Stimulated activated CD4-positive, alpha-beta T cell treated with anti-CD3 and anti-CD28 coated beads, Interleukin-1b, Interleukin-23, amount 100 ng/mL, for 1 hour (primary cell): ENCODE measurements around the gene PTF1A.

ENCODE experiments used
- DNase-seq, 2 donors: peaks; one replicate each; pipeline ENCODE4 v3.0.0-alpha.2; 2020; ENCODE audit warnings: low read depth in 2 of 2

PTF1A gene, protein sequence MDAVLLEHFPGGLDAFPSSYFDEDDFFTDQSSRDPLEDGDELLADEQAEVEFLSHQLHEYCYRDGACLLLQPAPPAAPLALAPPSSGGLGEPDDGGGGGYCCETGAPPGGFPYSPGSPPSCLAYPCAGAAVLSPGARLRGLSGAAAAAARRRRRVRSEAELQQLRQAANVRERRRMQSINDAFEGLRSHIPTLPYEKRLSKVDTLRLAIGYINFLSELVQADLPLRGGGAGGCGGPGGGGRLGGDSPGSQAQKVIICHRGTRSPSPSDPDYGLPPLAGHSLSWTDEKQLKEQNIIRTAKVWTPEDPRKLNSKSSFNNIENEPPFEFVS

DNA sequence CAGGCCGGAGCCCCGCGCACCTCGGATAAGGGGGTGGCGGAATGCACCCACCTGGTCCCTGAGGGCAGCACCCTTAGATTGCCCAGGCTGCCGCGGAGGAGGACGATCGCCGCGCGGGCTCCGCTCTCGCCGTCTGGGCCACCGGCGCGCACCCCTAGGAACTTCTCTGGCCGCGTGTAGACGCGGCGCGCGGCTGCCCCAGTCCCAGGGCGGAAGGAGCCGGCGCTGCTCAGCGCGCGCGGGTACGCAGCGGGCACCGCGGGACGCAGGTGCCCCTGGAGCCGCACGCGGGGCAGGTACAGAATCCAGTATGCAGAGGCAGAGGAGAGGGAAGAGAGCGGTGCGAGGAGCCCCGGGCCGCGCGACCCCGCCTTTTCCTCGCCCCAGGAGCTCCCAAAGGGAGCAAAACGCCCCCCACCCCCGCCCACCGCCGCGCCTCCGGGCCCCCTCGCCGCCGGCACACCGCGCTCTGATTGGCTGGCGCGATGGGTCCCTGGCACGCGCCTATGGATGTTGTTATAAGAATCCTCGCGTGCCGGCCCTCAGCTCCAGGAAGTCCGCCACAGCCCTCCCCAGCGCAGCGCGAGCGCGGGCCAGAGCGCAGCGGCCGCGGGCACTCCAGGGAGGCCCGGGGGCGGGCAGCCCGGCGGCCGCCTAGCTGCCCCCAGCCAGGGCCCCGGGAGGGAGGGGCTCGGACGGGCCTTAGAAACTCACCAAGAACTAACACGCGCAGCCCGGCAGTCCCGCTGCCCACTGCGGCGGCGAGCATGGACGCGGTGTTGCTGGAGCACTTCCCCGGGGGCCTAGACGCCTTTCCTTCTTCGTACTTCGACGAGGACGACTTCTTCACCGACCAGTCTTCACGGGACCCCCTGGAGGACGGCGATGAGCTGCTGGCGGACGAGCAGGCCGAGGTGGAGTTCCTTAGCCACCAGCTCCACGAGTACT lies at the start of gene PTF1A:
Gene PTF1A (plus strand): TSS at position 549 of the 948 bp plus-strand sequence. CDS start 219 bp downstream, at position 768.
- no peak for DNase-seq

DNA sequence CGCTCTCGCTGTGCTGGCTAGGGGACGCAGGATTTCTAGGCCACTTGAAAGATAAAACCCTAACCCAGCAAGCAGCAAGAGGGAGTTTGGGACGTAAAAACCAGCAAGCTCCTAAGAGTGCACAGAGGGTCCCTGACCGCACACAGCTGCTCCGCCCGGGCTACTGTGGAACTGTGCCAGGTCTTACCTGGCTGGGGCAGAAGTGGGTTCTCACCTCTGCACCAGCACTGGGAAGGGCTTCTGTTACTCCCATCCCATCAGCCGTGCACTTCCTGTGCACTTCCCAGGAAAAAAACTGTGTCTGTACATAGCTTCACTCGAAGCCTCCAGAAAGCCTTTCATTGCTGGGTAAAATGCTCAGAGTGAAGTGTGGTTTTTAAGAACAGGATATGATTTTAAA lies 45.9 kb upstream of the PTF1A start:
- DNase-seq: no peak

DNA sequence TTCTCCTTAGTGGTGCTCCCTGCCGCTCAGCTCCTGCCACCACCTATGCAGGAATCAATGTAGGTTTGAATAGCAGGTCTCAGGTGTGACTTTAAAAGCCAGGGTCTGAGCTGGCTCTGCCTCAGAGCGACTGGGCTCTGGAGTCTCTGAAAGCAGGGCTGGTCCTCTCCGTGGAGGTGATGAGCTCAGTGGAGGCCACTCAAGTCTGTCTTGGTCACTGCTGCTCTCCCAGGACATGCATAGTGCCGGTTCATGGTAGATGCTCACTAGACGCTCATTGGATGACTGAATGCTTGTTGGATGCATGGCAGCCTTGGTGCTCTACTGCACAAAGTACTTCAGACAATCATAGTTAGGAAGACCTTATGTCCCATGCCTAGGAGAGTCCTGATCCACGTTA lies 45.1 kb upstream of the PTF1A start:
- no peak for DNase-seq

DNA sequence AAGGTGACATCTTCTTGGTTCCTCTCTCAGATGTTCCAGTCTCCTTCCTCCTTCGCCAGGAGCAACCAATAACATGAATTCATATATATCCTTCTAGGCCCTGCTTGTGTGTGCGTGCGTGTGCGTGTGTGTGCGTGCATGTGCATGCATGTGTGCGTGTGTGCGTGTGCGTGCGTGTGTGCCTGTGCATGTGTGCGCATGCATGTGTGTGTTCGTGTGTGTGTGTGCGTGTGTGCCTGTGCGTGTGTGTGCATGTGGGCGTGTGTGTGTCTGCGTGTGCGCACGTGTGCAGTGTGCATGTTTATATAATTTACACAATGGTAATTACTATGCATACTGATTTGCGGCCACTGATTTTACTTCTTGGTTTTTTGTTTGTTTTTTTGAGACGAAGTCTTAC lies 43.9 kb upstream of the PTF1A start:
- DNase-seq: no peak

DNA sequence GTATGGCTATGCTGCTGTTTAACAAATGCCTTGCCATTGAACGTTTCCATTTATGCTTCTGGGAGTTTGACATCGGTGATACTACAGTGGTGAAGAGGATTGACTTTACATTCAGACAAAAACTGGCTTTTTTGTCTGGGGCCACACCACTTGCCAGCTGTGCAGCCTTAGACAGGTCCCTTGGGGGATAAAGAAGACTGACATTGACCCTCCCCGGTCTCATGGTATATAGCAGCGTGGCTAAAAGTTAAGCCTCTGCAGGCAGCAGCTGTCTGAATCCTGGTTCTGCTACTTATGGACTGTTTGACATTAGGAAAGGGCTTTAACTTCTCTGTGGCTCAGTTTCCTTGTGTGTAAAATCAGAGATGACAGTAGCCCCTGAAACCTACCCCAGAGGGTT lies 42.0 kb upstream of the PTF1A start:
- no peak for DNase-seq

DNA sequence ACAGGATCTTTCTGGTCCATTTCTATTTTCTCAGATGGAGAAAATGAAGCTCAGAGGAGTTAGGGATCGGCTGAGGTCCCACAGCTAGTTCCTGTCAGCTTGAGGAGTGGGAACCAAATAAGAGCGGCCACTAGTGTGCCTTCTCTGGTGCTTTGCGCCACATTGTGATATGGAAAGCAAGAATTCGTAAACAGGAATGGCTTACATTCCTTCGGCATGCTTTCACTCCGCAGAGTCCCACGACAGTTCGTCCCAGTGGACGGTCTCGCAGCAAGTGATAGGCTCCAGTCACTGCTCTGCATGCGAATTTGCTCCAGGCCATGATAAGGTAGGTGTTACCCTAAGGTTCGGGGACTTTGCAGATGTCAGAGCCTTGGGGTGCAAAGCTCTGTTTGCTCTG lies 41.5 kb upstream of the PTF1A start:
- no peak for DNase-seq

DNA sequence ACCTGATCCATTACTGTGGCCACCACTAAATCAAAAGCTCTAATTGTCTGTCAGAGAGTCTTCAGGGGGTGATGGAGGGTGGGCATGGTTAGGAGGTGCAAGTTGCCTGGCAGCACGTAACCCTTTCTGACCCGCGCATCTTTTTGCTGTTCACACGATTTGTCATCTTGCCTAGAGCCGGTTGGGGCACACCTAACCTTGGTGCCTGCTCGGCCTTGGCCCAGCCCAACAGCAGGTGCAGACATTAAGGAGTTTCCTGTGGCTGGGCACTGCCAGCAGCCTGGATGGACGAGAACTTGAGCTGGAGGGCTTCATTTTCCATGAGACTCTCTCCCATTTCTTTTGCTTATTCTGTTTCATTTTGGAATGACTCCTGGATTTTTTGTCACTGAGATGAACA lies 41.0 kb upstream of the PTF1A start:
- DNase-seq: no peak

DNA sequence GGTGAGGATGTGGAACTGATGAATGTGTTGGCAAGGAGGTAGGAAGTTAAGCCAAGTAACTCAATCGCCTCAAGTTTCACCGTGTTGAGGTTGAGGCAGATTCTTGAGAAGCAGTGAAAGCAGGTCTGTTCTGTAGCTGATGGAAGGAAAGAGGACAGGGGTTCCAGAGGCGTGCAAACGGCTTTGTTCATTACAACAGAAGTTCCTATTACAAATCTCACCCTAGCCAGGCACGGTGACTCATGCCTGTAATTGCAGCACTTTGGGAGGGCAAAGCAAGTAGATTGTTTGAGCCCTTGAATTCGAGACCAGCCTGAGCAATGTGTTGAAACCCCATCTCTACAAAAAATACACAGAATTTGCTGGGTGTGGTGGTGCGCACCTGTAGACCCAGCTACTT lies 36.9 kb upstream of the PTF1A start:
- DNase-seq: no peak

DNA sequence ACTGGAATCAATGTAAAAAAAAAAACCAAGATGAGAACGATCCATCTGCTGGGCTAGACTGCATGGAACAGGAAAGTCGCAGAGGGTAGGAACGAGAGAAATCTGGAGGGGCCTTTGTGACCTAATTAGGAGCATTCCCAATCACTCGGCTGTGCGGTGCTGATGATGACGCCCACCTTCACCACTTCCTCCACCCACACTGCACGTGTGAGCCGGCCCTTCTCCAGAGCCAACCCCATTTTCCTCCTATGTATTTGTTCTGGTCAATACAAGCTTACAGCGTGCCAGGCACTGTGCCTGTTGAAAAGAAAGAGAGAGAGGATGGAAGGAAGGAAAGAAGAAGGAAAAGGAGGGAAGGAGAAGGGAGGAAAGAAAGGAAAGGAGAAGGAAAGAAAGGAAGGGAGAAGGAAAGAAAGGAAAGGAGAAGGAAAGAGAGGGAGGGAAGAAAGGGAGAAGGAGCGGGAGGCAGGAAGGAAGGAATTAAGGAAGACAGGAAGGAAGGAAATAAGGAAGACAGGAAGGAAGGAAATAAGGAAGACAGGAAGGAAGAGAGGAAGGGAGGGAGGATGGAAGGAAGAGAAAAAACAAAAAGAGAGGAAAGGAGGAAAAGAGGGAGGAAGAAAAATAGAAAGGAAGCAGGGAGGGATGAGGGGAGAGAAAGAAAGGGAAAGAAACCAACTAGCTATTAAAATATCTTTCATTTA lies 35.5 kb upstream of the PTF1A start:
- no peak for DNase-seq

DNA sequence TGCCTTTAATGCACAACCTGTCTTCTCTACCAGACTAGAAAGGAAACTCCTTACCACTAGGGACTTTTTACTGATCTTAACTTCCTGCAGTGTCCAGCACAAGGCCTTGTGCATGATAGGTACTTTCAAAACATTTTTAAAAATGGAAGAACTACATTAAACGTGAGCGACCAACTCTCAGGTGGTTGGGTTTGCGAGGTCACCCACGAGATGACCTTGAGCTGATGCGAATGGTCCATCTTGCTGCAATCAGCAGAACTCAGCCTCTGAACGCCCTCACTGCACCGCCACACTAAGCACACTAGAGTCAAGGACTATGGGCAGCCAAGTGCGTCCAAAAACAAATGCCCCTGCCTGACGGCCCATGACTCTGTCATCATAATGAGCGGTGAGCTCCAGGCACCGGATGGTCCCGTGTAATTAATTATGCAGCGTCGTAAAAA lies 34.9 kb upstream of the PTF1A start:
- DNase-seq: no peak

DNA sequence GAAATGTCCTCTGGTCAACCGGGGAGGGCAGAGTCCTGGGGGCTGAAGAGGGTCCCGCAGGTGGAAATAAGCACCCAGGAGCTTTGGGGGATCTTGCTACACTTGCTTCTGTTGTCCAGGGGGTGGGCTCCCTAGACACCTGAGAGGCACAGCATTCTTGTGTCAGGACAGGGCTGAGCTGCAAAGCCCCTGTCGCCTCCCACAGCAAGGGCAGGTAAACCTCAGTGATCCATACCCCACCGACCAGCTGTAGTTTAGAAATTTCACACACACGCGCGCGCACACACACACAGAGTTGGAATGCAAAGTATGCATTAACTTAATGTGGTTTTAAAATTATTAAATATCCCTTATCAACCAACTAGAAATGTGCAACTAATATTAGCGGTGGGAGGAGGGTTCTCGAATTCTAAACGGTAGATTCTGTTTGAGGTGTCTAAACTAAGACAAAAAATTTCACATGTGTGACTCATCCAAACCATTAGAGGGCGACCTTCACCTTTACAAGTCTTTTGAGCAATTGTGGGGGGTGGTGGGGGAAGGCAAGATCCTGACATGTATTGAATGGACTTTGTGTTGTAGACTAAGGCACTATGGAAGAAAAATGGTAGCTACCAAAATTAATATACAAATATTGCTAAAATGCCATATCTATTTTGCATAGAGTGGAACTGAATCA lies 34.3 kb upstream of the PTF1A start:
- no peak for DNase-seq

DNA sequence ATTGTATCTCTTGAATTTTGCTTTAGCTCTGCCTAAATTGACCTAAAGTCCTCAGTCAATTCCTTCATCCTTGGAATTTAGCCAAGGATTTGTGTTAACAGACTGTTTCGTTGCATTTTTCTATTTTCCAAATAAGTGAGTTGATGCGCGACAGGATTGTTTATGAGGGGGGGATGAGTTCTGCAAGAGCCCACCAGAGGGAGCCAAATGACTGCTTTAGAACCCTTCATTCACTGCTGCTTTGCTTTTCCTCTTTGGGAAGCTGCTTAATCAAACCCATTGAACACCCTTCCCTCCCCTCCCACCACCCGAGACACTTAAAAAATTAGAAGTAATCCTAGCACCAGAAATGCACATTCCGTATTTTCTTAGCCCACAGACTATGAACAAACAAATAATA lies 33.7 kb upstream of the PTF1A start:
- DNase-seq: peak in 1 of 2 donors; percentile 9

DNA sequence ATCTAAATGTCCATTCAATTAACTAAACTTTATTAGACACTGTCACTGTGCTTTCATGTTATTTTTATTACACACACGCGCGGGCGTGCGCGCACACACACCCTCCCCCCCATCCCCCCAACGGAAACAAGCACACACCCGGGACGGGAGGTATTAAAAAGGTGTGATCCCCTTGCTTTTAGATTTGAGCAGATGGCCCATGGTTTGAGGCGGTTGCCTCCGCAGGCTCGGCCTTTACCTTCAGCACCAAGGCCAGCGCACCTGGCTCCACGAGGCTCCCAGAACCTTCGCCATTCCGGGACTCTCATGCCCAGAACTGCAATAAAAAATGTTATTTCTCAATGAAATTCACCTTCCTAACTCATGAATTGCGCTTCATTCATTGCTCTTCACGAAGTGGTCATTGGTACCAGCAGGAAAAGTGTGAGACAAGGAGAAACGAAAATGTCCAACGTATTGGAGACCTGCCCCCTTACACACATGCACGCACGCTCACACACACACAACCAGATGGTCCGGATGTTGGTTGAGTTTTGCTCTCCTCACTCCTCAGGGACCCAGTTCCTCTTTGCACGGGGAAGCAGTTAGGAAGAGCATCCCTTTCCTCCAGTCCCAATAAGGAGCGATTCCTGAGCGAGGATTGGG lies 20.8 kb upstream of the PTF1A start:
- DNase-seq: no peak

DNA sequence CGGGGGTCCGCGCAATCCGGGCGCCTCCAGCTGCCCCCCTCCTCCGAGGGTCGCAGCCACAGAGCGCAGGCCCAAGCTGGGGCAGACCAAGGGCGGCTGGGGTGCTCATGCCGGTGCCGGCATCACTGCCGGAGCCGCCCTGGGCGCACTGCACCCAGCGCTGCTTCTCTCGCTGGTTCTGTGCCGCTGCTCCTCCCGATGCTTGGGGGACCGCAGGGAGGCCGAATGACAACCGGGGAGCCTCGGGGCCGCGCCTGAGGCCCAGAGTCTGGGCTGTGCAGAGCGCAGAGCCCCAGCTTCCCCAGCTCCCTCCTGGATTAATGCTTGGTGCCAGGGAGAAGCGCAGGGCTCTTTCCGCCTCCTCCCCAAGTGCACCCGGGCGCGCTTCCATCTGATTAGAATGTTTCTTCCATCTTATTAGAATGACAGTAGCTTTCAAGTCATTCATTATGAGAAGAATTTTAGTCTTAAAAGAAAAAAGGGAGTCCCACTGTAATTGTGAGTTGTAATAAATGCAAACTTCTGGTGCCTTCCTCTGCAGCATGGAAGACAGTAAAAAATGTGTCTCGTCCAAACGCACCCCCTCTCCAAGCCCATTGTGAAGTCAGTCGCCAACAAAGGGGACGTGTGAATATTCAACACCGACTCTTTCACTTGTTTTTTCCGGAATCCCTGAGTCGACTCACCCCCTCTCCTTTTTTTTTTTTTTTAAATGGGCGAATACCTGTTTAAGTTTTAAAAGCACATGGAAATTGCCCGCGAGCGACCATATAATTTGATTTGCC lies 19.5 kb upstream of the PTF1A start:
- DNase-seq: no peak

DNA sequence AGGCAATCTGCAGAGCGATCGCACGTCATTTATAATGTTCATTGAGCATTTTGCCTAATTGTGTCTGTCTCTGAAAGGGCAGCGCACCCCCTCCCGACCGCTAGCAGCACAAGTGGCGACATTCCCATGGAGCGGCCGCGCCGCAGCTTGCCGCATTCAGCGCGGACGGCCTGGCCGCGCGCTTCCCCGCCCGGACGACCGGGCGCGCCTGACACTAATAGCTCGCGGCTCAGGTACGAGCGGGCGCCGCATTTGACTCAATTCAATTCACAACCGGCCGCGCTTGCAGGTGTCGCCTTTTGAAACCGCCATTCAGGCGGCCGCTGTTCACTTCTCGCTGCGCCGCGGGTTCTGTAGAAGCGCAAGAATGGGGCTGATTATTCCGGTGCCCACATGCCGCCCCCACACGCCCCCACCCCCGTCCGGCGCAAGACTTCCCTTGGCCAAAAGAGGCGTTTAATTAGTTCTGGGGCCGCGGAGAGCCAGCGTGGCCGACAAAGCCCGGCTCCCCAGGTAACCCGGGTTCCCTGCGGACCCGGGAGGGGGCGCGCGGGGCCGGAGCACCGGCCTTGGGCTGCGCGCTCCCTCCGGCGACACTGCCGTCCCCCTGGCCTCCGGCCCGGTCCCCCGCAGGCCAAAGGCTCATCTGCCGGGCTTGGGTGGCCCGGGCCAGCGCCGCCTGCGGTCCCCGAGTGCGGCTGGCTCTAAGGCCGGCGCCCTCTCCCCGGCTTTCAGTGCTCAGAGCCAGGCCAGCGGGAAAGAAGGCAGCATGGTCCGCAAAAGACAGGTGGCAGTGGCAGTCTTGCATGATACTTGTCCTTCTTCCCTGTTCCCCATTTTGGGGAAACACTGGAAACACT lies 18.7 kb upstream of the PTF1A start:
- no peak for DNase-seq

DNA sequence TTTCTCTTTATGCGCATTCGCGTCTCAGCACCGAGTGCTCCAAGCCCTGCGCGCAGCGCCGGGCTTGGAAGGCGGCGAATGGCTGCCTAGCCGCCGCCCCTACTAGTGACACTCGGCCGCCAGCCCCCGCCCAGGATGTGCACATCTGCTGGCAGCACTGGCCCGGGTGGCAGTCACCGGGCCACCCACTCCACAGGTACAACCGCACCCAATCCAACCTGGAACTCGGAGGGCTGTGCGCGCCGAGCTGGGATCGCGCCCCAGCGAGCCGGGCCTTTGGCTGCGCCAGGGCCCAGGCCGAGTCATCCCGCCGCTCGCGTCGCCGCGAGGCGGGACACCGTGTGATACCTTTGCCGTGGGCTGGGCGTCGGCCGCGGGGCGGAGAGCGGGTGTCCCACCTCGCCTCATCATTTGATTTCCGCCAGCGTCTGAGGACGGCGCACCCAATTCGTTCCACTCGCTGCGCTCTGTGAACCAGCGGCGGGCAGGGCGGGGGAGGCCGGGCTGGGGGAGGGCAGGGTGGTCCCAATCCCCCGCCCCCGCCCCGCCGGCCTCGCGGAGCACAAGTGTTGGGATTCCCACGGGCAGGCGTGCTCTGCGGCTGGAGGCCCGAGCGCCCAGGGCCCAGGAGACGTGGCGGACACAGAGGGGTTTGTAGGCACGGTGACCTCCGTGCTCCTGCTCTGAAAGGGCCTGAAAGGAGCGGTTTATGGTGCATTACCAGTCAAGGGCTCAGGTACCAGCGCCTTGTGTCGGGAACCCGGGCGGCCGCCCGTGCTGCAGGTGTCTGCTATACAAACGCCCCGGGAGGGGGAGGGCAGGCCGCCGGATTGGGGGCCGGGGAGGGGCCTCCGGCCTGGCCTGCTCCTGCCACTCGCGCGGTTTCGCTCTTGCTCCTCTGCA lies 17.8 kb upstream of the PTF1A start:
- no peak for DNase-seq

DNA sequence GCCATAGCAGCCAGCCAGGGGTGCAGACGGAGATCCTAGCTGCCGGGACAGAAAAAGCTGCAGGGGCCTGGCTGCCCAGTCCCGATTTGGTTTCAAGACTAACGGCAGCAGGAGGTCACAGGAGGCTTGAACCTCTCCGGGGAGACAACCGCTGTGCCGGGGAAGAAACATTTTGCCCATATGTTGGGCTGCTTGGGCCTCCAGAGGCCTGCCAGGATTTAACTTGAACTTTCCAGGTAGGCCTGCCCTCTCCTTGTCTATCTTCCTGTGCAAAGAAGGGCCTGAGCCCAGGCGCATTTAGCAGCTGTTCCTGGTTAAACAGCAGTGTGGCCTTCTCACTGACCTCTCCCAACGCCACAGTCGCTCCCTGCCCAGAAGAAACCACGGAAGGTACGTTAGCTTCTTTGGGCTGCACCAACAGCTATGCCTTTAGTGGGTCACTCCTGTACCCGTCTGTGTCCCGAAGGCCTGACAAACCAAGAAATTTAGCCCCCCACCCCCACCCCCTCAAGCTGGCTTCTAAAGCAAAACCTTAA lies 17.1 kb upstream of the PTF1A start:
- no peak for DNase-seq

DNA sequence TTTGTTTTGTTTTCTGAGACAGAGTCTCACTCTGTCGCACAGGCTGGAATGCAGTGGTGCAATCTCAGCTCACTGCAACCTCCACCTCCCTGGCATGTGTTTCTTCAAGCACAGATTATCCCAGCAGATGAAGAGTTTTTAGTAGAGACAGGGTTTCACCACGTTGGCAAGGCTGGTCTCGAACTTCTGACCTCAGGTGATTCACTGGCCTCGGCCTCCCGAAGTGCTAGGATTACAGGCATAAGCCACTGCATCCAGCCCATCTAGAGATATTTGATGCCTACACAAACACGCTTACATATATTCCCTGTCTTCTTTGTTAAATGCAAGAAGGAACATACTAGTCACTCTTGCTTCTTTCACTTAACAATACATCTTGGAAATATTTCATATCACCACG lies 5.9 kb upstream of the PTF1A start:
- no peak for DNase-seq
